Choroid plexus epithelial cell (primary cell): Measurements from ENCODE around the gene SLC39A3.

ENCODE experiments used
- DNase-seq: peaks from one replicate; pipeline ENCODE4 v3.0.0-alpha.2; 2010; ENCODE audit warnings: low read depth
- H3K4me3 ChIP-seq: 2 replicates; pipeline ENCODE4 v1.5.1; 2011; ENCODE audit warnings: low read depth, mild to moderate bottlenecking, control low read depth, low read length, moderate library complexity
- CTCF ChIP-seq: conservative IDR thresholded peaks from 2 replicates; pipeline ENCODE4 v1.5.1; 2011; ENCODE audit warnings: low read depth, mild to moderate bottlenecking, control low read depth, inconsistent platforms, low read length, moderate library complexity

The SLC39A3 gene

GRCh38 chr19:2755811-2756210 is 16.0 kb upstream of the SLC39A3 start:
- TF ChIP-seq CTCF: no peak
- no peak overlapping the region for H3K4me3 ChIP-seq
- DNase-seq: no peak

DNA sequence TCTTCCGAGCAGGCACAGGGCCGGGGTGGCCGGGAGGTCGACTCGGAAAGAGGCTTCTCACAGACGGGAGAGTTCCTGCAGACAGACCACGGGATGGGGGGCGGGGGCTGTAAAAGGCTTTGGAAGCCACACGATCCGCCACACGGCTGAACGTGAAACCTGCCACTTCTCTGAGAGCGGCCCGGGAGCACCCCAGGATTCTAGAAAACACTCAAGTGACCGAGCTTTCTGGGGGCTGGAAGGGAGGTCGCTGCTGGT is 15.6 kb upstream of the SLC39A3 start:
- no peak for TF ChIP-seq CTCF
- no peak for DNase-seq
- no peak overlapping the region for H3K4me3 ChIP-seq

- TF ChIP-seq CTCF: no peak
- no peak overlapping the region for H3K4me3 ChIP-seq
- no peak for DNase-seq
Measured at GRCh38 chr19:2754659-2755447, 15.0 kb upstream of the SLC39A3 start.

- H3K4me3 ChIP-seq: no peak overlapping the region
- DNase-seq: no peak
- TF ChIP-seq CTCF: no peak
Measured at GRCh38 chr19:2751438-2751830, 11.6 kb upstream of the SLC39A3 start.

GRCh38 chr19:2750808-2751437 is 11.1 kb upstream of the SLC39A3 start:
- H3K4me3 ChIP-seq: no peak overlapping the region
- TF ChIP-seq CTCF: no peak
- no peak for DNase-seq

DNA sequence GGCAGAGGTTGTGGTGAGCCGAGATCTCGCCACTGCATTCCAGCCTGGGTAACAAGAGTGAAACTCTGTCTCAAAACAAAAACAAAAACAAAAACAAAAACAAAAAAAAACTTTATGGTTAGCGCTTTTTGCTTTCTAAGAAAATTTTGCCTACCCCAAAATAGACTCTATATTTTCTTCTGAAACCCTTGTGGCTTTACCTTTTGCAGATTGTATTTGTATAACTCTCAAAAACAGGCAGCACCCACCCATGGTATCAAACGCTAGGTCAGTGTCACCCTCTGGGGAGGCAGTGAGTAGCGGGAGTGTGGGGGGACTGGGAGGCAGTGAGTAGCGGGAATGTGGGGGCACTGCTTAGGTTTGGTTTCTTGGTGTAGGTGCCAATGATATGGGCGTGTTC is 7.5 kb upstream of the SLC39A3 start:
- no peak for DNase-seq
- no peak for TF ChIP-seq CTCF
- no peak overlapping the region for H3K4me3 ChIP-seq

DNA sequence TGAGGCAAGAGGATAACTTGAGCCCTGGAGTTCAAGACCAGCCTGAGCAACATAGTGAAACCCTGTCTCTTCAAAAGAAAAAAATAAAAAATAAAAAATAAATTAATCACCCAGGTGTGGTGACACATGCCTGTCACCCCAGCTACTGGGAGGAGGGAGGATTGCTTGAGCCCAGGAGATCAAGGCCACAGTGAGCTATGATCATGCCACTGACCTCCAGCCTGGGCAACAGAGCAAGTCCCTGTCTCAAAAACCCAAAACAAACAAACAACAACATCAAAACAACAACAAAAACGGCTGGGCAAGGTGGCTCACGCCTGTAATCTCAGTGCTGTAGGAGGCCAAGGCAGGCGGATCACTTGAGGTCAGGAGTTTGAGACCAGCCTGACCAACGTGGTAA is 4.3 kb upstream of the SLC39A3 start:
- no peak for TF ChIP-seq CTCF
- DNase-seq: no peak
- H3K4me3 ChIP-seq: no peak overlapping the region
